NCI-H1417 treated with DMSO at 0.1 percent for 48 hours (cell line): ENCODE measurements around the gene CARMIL3.

Experiments used
- DNase-seq: peaks from one replicate; lab custom pipeline; 2025; lab: John Stamatoyannopoulos, UW

Gene CARMIL3

DNA sequence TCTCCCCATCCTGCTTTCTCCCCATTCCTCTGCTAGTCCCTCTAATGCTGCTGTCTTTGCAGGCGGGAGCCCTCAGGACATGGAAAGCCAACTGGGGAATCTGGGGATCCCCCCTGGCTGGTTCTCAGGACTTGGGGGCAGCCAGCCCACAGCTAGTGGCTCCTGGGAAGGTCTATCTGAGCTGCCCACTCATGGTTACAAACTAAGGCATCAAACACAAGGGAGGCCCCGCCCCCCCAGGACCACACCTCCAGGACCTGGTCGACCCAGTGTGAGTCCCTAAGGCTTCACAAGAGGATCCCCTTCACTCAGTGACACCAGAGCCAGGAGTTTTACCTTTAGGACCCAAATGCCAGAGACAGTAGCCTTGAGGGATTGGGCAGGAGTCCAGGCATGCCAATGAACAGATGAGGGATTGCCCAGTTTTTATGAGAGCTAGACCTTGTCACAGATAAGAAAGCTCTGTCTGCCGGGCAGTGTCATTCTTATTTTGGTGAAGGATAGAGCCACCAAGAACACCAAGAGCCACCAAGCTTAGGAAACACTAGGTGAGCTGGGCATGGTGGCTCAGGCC is 11.5 kb downstream of the CARMIL3 start:
- no peak for DNase-seq

DNA sequence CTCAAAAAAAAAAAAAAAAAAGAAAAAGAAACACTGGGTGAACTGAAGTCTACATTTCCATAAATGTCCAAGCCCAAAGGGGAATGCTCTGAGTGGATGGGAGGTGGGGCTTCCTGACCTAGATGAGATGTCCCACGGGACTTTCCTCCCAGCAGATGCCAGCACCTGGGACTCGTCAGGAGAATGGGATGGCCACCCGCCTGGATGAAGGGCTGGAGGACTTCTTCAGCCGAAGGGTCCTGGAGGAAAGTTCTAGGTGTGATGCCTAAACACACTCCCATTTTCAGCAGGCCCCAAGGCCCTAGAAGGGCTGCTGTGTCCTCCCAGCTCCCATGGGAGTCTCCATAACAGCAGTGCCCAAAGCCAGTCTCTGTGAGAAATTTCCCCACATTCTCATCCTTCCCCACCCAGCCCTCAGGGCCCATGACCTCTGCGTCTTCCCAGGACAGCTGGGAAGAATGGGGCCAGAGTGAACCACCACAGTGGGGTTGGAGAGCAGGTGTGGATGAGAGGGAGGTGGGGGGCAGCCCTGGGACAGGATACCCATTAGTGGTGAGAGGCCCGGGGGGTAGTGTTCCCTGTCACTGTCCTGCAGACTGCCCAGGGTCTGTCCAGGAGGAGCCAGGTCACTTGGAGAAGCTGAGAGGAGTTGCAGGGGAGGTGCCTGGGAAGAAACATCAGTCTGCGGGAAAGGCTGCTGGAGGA is 12.4 kb downstream of the CARMIL3 start:
- no peak for DNase-seq

DNA sequence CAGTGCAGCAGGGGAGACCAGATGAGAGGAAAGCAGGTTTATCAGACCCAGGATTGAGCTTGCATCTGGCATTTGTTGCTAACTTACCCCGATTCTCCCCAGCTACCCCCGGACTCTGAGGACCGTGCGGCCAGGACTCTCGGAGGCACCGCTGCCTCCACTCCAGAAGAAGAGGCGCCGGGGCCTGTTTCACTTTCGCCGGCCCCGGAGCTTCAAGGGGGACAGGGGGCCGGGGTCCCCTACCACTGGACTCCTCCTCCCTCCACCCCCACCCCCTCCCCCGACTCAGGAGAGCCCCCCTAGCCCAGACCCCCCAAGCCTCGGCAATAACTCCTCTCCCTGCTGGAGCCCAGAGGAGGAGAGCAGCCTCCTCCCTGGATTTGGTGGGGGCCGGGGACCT is 13.0 kb downstream of the CARMIL3 start:
- DNase-seq, result no peak

DNA sequence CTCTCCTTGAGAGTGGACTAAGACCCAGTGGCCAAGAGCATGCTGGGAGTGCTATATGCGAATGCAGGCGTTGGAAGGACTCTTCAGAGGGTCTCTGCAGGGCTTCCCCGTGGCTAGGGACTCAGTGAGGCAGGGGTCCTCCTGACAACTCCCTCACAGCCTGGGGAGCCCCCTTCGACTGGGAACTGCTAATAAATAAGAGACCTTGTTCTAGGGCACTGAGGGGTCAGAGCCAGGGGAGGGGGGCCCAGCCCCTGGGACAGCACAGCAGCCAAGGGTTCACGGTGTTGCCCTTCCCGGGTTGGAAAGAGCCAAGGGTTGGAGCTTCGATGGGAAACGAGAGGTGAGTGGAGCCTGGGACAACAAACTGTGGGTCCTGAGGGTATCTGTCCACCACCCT is 13.6 kb downstream of the CARMIL3 start:
- no peak for DNase-seq

DNA sequence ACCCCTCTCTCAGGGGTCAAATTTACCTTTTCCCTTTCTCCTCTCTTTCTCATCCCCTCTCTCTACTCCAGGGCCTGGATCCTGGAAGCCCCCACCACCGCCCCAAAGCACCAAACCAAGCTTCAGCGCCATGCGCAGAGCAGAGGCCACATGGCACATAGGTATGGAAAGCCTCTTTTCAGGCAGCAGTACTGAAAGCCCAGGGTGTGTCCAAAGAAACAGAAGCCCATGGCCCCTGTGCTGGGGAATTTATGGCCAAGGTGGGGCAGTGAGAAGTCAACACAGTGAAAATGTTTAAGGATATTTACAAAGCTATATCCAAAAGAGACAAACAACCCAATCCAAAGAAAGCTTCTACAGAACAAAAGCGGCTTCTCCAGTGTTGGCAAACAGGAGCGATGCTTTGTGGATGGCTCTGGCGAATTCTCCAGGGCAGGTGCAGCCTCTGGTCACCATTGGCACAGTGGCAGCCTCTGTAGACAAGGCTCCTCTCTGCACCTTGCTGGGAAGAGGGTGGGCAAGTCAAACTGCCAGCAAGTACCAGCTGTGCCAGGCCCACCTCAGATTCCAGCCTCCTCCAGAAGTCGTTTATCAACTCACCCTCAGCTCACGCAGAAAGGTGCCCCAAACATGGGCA is 14.8 kb downstream of the CARMIL3 start:
- DNase-seq, result no peak

DNA sequence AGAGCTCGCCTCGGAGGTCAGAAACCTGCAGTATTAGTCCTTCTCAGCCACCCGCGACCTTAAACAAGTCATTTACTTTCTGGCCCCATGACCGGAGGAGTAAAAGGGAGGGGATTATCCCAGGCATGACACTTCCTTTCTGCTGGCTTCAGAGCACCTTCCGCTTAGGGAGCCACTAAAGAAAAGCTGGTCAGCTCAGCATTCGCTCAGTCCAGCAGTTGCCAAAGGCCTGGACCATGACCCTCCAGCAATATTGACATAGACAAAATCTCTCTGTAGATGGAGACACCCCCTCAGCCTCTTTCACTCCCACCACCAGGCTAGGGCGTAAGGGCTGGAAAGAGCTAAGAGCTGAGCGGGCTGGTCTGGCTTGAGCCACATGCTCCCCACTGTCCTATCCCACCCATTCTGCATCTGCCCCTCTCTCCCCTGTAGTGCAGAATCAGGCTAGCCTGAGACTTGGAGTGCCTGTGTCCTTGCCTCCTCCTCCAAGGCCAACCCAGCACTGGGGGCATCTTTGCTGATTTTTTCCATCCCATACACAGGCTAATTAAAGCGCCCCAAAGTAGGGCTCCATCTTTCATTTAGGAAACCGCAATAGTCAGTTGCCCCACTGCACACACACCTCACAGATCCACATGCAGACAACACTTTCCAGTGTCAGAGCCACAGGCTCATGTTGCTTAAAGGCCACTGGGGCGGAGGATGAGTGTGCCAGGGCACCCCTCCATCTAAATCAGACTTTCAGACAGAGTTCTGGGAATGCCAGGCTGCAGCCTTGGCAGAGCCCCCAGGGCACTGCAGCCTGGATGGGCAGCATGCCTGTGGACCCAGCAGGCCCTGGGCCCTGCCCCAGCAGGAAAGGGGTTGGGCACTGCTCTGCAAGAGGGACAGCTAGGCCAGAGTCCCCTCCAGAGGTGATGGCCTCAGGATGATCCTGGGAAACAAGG is 15.6 kb downstream of the CARMIL3 start:
- no peak for DNase-seq

DNA sequence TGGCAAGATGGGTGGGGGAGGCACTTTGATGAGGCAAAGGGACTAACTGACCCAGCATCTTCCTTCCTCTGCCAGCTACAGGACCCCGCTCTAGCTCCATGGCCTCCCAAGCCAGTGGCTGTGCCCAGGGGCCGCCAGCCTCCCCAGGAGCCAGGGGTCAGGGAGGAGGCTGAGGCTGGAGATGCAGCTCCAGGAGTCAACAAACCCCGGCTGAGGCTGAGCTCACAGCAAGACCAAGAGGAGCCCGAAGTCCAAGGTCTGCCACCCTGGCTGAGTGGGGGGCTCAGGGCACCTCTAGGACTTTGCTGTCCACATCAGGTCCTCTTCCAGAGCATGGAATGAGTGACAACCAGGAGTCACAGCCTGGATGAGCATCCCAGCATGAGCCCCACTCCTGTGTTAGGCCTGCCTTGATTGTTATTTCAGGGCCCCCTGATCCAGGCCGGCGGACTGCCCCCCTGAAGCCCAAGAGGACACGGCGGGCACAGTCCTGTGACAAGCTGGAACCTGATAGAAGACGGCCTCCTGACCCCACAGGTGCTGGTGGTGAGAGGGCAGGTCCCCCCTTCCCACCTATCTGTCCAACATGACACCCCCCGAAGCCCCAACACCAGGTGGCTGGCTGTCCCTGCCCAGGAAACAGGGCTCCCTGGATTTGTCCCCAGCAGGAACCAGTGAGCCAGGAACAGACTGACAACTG is 17.1 kb downstream of the CARMIL3 start:
- no peak for DNase-seq

DNA sequence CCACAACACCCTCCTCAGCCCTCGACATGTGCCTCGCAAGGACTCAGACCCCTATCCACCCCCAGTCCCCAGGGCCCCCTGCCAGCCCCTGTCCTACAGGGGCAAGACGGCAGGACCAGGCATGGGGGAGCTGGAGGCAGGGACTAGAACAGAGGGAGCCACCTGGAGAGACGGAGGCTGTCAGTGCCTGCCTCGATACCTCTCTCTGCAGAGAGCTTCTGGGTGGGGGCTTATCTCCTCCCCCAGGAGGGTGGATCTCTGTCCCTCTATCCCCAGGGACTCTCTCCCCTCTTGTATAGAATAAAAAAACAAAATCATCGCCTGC is 17.6 kb downstream of the CARMIL3 start:
- DNase-seq, result no peak

DNA sequence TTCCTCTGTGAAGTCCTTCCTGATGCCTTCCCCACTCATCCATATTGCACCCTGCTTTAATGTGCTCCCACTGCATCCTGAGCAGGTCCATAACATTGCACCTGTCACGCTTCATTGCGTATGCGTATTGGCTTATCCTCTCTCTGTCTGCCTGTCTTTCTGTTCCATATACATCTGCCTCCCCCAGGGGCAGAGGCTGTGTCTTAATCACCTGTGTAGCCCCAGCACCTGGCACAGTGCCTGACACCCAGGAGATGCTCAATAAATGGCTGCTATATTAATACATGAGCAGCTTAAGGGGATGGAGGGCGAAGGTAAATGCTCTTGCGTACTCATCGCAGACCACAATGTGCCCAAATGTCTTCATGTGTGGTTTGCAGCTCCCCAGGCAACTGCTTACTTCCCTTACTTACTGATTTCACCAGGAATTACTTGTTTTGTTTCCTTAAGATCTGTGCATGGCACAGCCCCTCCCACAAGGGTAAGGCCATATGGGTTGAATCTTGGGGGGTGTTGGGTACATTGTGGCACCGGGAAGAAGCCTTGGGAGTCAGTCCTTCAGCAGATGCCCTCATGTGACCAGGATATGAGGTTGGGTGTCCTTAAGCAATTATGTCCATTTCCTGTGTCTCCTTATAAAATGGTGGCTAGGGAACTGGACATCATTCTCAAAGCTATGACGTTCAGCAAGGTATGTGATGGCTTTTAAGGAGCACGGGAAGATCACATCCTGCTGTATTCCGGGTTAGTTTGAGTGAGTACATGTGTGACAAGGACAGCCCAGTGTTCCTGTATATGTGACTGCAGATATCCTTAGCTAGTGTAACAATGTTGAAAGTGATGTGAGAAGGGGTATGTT is 18.7 kb downstream of the CARMIL3 start:
- DNase-seq, result no peak

DNA sequence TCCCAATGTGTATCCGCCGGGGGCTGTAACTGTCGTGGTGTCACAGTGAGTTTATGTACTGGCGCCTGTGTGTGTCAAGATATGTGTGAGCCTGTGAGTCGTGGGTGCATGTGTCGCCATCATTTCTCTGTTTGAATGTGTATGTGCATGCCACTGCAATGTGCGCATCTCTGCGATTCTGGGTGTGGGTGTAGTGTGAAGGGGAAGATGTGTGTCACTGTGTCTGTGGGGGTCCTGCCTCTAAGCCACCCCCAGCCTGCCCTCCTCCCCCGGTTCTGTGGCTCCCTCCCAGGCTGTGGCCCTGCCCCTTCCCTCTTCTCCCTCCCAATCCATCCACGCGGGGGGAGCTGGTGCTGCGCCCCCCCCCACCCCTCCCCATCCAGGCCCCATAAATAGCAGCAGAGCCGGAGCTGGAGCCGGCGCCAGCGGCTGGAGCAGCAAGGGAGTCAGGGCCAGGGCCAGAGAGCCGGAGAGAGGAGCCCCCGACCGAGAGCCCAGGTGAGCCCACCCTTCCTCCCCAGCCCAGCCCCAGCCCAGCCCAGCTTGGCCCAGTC is 19.4 kb downstream of the CARMIL3 start, which contains the start of gene CPNE6:
TSS of gene CPNE6 (plus strand) at position 419 of the 554 bp plus-strand sequence. CDS start 1,375 bp downstream, outside the sequence.
- no peak for DNase-seq

DNA sequence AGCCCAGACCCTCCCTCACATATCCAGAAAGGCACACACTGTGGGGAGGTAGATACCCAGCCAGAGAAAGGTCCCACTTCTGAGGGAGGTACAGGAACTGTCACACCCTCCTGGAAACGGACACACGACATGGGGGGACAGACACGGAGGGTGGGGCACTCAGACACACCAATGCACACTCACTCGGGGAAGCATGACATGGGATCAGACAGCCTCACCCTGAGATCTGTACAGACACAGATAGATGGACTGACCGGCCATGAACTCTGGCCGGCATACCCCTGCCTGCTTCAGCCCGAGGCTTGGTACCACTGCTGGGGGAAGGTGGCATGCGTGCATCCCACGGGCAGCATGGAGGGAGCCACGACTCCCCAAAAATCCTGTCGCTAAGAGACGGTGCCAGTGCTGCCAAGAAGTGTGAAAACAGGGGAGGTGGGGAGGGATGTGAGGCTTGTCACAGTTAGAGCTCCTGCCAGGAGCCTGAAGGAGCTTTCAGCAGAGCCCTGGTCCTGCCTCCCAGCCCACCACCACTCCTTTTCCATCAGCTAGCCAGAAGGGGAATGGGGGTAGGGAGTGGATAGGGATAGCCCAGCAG is 20.1 kb downstream of the CARMIL3 start:
- DNase-seq, result no peak

DNA sequence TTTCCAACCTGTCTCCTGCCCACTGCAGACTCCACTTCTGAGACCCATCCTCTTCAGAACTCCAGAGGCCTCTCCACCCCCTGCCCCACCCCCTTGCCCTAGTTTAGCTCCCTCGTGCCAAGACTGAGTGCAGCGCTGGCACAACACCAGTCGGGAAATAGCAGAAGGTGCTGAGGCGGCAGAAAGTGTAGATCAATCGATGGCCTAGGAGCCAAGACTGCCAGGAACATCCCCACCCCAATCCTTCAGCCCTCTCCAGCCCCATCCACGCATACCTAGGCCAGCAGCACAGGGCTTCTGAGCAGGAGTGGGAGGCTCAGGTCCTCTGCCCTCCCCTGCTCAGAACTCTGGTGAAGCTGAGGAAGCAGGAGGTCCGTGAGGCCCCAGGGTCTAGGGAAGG is 20.6 kb downstream of the CARMIL3 start:
- DNase-seq, result no peak

DNA sequence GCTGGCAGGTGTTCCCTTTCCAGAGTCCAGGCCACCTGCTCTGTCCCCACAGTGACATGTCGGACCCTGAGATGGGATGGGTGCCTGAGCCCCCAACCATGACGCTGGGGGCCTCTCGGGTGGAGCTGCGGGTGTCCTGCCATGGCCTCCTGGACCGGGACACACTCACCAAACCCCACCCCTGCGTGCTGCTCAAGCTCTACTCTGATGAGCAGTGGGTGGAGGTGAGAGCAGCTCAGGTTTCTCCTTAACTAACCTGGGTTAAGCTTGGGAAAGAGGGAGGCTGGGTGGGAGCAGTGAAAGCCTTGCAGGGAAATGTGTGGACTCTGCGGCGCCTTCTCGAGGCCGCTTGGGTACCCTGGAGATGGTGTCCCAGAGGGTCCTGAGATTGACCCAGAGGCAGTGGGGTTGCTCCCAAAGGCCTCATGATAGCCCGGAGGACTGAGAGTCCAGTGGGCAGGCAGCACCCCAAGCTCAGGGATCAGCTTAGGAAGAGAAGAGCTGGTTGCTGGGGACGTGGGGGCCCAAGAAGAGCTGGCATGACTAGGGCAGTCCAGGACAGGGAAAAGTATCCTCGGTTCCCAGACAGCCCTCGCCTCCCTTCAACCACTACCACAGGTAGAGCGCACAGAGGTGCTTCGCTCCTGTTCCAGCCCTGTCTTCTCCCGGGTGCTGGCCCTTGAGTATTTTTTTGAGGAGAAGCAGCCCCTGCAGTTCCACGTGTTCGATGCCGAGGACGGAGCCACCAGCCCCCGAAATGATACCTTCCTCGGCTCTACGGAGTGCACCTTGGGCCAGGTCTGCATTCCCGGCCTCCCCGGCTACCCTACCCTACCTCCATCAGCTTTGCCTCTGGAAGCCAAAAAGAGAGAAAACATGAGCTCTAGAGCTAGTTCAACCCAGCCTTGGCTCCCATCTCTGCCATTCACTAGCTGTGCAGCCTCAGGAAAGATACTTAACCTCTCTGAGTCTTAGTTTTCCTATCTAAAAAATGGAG is 21.4 kb downstream of the CARMIL3 start:
- no peak for DNase-seq

DNA sequence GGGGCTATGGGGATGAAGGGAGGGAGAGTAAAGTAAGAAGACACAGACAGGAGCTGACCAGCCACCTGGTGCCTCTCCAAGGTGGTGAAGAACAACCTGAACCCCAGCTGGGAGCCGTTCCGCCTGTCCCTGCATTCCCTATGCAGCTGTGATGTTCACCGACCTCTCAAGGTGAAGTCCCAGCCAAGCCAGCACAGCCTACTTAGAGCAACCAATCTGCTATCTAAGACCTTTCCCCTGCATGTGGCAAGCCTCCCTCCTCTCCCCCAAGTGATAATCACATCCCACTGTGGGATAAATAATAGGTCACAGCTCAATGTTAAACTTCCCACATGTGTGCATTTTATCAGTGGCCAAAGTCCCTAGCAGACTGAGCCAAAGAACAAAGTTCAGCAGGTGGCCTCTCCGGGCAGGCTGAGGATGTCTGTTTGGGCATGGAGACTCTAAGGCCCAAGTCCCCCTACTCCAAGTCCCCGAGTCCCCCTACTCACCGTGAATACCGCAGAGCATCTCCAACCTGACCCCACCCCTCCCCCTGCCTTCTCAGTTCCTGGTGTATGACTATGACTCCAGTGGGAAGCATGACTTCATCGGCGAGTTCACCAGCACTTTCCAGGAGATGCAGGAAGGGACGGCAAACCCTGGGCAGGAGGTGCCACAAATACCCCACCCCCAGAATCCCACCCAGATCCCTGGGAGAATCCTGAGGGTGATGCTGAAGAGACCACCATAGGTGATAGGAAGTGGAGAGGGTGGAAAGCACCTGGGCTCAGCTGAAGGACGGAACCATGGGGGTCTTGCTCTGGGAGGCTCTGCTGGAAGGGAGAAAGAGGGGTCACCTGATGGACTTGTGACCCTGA is 23.0 kb downstream of the CARMIL3 start:
- DNase-seq, result no peak

DNA sequence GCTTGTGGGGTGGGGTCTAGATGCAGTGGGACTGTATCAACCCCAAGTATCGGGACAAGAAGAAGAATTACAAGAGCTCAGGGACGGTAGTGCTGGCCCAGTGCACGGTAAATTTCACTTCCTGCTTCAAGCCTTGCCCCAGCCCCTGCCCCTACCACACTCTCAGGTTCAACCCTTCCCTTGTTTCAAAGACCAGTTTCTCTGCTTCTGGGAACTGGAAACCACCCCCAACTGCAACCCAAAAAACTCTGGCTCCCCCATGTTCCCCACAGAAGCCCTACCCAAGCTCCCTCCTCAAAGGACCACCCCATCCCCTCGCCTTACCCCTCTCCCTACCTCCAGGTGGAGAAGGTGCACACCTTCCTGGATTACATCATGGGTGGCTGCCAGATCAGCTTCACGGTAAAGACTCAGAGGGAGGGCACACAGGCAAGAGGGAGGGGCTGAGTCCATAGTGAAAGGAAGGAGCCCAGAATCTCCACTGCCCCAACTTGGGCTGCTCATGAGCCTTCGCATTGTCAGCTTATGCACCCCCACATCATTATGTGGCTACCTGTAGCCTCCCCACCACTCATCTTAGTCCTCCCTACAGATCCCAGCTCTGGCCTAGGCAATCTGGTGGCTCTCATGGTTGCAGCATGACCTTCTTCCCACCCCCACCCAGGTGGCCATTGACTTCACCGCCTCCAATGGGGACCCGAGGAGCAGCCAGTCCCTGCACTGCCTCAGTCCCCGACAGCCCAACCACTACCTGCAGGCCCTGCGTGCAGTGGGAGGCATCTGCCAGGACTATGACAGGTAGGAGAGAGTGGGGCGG is 23.9 kb downstream of the CARMIL3 start:
- no peak for DNase-seq

DNA sequence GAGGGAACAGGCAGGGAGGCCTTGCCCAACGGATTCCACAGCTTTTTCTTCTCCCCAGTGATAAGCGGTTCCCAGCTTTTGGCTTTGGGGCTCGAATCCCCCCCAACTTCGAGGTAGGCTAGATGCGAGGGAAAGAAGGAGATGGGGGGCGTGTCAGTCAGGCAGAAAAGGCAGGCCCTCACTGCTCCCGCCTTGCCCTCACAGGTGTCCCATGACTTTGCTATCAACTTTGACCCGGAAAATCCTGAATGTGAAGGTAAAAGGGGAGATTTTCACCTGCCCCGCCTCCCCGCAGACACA is 24.4 kb downstream of the CARMIL3 start:
- DNase-seq, result no peak

DNA sequence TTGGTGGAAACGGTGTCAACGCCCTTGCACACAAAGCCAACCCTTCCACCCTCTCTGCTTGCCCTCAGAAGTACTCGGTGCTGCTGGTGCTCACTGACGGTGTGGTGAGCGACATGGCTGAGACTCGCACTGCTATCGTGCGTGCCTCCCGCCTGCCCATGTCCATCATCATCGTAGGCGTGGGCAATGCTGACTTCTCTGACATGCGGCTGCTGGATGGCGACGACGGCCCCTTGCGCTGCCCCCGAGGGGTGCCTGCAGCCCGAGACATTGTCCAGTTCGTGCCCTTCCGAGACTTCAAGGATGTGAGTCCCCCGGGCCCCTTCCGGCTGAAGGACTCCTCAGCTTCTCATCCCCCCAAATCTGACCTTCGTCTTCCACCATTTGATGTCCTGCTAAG is 25.3 kb downstream of the CARMIL3 start:
- no peak for DNase-seq
